NOMO-1 (cell line): ENCODE data around the gene CREBBP.

ENCODE experiments used
- DNase-seq, 2 experiments: peaks; one replicate each; lab custom pipeline; 2025; ENCODE audit not compliant: unreplicated experiment in 2 of 2; lab: John Stamatoyannopoulos, UW

CREBBP gene

DNA sequence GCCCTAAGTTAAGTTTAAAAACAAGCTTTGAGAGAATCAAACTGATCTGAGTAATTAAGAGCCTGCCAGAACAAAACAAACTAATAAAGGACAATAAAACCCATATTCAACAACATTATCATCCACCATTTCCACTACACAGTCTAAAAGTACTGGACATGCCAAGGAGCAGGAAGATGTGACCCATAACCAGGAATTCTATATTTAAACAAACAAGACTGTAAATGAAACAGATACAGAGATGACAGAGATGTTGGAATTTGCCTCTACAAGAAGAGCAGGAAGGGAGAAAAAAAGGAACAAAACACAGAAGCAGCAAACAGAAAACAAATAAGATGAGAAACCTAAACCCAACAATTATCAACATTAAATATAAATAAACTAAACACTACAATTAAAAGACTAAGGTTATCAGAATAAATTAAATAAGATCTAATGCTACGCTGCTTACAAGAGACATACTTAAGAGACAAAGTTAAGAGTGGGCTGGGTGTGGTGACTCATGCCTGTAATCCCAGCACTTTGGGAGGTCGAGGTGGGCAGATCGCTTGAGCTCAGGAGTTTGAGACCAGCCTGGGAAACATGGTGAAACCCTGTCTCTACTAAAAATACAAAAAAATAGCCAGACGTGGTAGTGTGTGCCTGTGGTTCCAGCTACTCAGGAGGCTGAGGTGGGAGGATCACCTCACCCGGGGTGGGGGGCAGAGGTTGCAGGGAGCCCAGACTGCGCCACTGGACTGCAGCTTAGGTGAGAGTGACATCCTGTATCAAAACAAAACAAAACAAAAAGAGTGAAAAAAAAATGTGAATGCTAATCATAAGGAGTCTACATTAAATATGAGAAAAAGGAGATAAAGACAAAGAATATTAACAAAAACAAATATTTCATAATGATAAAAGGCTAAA, 50.6 kb downstream of the CREBBP start:
- DNase-seq, result no peak

DNA sequence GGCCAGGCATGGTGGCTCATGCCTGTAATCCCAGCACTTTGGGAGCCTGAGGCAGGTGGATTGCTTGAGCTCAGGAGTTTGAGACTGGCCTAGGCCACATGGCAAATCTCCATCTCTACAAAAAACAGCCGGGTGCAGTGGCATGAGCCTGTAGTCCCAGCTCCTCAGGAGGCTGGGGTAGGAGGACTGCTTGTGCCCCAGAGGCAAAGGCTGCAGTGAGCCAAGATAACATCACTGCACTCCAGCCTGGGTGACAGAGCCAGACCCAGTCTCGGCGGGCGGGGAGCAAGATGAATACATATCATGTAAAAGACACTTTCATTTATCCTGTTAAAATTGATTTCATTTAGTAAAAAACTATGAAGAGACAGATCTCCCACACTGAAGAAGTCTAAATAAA, 54.6 kb downstream of the CREBBP start:
- DNase-seq, result no peak

DNA sequence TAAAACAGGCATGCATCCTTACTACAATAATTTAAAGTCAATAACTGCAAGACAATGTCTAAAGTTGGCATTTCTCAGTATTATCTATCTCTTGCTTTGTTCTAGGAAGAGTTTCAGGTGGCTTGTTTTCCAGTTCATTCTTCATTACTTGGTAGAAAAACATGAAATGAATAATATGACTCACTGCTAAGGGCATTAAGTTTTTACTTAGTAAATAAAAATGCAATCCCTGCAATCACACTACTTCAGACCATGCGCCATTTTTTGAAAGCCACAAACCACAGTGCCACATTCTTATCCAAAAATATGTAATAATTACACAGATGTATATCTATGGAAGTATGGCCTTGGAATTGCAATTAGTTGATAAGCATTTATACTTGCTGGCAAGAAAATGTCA, 55.4 kb downstream of the CREBBP start:
- no peak for DNase-seq

DNA sequence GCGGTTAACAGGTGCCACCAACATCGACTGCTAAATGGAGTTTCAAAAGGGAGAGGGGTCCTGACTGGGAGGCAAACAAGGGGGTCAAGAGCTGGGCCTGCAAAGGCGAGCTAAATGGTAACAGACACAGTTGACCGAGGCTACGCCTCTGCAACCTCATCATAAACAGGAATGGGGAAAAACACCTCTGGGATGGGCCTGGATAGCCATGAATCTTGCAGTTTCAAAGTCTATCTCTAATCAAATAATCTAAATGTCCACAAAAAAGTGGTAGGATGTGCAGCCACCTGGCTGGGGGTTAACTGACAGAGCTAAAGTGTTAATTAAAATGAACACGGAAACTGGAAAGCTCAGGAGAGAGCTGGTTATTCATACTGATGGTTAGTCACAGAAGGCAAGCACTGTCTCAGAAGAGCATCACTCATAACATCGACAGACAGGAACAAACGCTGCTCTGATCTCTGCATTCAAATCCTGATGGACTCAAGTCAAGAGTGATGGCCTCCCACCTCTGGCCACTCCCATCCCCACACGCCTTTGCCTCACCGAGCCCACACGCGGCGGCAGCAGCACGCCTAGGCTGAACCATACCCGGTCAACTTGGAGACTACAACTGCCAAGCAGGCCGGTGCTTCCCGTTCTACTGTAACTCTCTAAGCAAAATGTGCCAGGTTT, 56.3 kb downstream of the CREBBP start:
- DNase-seq, result no peak

DNA sequence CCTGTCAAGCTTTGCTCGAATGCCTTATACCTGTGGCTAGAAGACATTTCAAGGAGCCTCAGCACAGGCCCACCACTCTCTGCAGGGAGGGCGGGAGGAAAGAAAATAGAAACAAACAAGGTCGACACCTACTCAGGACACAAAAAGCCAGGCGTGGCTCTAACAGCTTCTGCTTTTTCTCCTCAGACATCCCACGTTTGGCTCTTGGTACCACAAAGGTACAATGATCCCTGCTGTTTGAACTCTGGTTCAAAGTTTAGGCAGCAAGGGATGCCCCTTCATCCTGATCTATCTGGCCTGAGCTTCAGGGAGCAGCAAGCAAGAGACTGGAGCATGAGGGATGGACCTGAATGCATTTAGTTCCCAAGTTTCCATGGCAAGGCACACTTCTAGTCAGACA, 57.1 kb downstream of the CREBBP start:
- no peak for DNase-seq

DNA sequence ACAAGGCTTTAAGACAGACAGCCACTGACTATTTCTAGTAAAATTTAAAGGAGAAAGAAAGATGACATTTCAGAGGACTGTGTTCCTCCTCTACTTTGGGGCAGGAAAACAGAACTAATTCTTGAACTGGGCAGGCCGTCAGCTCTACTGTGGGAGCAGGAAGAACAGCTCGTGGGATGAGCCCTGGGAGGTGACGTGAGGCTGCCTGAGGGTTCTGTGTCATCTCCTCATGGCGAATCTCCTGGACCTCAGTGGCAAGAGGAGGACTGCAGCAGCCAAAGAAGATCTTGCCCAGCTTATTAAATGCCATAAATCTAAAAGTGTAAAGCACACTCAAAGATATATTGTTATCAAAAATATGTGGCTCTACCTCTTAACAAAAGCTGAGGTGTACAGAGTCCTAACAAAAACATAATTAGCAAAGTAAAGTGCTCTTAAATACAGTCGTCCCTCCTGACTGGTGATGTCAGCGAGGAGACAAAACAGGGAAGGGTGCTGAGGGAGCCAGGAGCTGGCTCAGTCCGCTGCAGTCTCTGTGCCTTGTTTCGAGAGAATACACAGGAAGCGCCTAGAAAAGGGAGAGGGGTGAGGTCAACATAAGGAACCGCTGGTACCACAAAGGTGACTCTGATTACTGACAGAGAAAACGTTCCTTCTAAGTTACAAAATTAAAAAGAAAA, 58.0 kb downstream of the CREBBP start:
- DNase-seq, result no peak

DNA sequence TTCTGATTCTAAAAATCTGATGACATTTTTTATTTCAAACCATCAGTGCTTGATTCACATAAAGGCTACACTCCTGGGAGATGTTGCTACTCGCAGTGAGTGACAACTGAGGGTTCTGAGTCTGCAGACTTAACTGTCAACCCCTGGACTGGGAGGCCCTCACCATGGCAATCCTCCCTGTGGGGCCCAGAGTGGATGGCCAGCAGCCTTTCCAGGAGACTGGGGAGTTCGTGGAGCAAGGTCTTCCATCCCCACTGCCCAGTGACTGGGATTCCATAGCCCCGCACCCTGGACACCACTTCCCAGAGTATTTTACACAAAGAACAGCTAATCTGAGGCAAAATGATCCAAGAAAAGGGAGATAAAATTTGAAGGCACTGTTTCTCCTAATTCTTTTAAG, 59.3 kb downstream of the CREBBP start:
- no peak for DNase-seq

DNA sequence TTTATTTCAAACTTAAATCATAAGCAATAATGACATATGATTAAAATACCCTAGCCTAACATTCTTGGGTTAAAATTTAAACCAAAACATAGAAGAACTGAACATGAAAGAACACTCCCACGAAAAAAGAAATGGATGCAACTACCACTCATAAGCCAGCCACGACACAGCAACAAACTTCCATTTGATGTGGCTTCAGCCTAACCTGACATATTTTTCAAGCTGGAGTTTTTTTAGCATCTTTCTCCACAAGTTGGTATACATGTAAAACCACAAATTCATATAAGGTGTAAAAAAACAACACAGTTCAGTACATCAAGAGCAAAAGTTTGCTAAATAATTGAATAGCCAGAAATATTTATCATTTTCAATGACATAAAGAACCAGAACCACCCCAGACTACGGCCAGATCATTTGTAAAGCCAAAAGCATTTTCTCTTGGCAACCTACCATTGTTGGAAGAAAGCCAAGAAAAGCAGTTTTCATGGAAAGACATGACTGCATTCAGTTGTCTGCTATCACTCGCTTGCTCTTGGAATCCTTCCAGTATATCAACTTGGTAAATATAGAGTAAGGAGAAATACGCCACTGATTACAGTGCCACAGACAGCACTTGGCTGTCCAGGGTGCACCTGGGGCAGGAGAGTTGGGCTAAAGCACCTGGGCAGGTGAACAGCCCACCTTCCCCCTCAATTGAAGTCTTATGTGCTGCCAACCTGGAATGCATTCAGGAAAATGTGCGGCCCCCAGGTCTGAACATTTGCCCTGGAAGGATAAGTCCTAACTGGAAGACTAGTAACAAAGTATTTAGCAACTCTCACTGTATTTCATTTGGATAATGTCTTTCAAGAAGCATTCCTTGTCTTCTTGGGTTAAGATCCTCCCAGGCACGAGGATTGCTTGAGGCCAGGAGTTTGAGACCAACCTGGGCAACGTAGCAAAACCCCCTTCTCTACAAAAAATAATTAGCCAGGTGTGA, 60.5 kb downstream of the CREBBP start:
- DNase-seq, result no peak

DNA sequence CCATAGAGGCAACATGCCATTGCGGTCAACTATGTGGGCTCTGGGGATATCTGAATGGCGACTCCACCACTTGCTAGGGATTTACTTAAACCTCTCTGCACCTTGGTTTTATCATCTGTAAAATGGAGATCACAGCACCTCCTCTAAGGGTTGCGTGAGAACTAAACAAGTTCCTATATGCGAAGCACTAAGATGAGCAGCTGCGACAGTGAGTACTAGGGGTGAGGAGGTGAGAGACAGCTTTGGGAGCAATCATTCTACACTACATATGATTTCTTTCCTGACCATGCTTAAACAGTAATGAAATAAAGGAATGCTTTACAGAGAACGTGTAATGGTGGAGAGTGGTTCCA, 61.4 kb downstream of the CREBBP start:
- no peak for DNase-seq

DNA sequence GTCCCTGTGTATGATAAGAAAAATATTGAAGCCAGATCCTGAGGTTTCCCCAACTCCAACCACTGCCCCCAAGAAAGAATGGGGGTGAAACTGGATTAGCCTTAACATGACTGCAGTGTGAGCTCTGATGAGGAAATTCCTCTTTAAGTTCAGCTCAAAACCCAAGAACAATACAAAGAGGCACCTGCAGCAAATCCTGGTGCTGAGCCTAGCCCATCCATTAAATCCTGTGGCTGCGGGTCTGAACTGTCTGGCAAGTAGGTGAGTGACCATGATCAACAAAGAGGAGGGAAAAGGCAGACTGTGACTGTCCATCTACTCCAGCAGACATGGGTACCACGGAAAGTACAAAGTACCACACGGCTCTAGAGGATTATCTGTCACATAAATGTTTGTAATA, 64.2 kb downstream of the CREBBP start:
- DNase-seq, result no peak

DNA sequence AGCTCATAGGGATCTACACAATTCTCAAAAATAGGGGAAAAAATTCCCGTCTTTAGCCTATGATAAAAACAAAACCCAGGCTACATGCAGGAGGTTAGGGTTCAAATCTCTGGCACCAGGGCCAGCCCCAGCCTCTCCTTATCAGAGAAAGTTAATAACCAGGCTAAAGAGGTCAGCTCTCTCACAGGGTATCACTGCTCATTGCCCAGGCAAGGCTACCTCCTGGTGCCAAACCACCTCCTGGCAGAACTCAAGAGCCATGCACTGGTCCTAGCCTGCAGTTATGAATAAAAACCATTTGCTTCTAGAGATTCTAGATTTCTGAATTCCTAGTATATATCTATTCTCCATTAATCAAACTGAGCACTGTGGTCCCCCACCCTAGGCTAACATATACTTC, 65.8 kb downstream of the CREBBP start:
- no peak for DNase-seq

DNA sequence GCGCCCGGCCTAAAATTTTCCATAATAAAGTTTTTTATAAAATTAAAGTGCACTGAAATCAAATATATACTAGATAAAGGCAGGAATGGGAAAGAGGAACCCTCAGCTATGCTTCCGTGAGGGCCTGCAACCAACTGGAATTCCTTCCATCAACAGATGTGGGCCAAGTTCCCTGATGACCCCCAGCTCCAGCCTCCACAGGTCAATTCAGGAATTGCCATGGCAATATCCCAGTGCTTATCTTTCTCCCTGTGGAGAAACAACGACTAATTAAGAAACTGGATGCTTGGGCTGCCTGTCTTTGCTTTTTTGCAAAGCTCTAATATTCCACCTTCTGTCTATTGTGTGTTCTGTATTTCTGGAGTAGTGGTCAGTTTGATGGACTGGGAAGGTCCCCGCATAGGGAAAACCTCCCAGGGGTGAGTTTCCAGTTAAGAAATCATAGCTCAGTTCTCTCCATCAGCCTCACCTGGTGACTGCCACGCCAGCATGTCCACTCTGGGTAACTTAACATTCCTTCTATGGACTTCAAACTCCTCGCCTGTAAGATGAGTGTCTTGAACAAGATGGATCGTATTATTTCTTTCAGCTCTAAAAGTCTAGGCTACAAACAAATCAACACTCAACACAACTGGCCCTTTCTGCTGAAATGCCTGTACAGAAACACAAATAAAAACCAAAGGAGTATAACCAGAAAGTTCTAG, 67.9 kb downstream of the CREBBP start:
- no peak for DNase-seq

DNA sequence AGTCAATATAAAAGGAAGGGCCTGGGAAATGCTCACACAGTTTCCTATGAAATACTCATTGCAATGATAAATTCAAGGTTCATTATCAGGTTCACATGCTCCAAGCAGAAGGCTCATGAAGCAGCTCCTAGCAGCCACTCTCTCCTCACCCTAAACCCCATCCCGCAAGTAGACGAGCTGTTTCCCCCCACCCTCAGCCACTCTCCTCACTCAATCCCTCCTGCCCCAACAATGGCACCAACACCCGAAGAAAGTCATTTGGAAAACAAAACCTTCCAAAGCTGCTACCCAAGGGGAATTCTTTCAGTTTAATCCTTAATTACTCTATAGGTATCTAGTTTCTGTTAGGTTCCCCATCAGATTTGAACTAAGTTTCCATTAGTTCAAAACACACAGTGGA, 69.7 kb downstream of the CREBBP start:
- no peak for DNase-seq

DNA sequence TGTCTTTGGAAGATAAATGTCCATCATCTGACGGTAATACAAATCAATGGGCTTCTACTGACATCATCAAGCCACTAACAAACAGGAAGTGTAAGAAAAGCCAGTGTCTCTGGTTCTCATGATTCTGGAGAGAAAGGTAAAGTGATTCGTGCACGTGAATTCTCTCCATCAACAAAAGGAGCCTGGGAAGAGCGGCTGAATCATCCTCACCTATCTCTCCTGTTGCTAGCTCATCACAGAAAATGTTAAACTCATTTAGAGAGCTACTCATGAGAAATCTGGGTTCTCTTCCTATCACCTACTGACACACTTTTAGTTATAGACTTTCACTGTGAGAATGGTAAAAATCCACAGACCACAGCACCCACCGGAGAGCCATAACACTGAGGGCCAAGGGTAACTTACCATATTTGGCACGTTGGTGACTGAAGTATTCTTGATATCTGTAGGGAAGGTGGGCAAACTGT, 70.3 kb downstream of the CREBBP start:
- DNase-seq, result no peak

DNA sequence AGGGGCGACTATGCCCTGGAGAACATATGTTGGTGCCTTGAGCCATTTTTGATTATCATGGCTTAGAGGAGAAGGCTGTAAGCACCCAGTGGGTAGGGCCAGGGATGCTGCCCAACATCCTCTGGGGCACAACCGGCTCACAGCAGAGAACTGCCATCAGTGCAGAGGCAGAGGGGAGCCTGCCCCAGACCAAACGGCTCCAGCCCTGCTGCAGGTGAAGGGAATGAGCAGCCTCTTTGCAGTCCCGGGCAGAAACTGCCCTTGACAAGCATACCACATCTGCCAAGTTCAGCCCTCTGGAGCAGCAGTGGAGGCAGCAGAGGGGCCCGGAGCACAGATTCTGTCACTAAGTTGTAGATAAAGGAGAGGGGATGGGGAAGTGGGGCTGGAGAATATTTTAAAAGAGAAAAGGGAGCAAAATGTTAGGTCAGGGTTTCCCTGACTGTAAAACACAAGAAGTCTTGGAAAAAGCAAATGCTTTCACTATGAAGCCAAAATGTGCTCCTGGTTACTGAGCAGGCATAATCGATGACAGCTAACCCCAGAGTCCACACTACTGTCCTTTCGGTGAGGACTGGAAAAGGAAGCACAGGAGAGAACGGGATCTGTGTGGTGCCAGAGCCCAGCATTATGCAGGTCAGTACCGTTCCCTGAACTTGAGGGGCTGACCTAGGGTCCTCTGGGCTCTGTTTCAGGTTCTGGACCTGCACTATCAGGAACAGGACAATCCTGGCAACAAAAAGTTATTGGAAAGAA, 72.0 kb downstream of the CREBBP start:
- no peak for DNase-seq

DNA sequence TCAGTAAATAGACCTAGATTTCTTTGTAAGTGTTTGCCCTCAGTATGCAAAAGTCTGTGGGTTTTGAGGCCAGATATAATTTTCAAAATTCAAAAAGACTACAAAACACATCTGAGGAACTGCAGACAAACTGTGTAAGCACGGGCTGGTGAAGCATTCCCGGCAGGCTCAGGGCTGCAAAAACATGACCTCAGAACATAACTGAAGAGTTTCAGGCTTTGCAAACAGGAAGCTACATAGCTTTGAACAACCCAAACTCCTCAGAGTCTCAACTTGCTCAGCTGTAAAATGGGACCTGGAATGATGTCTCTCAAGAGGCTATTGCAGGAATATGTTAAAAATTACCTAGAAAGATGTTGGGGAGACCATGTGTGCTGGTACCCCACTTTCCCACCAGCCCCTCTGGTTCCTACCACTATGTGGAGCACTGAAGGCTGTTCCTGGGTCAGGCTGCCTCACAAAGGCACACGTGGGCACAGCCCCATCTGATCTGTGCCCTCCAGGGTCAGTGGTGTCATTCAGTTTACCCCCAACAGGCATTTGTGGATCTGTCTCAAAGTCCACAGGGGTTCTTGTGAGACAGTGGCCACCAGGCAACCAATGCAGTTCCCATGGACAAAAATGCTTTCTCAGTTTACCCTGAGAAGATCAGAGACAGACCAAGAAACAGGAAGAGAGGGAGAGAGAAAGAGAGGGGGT, 72.9 kb downstream of the CREBBP start:
- no peak for DNase-seq

DNA sequence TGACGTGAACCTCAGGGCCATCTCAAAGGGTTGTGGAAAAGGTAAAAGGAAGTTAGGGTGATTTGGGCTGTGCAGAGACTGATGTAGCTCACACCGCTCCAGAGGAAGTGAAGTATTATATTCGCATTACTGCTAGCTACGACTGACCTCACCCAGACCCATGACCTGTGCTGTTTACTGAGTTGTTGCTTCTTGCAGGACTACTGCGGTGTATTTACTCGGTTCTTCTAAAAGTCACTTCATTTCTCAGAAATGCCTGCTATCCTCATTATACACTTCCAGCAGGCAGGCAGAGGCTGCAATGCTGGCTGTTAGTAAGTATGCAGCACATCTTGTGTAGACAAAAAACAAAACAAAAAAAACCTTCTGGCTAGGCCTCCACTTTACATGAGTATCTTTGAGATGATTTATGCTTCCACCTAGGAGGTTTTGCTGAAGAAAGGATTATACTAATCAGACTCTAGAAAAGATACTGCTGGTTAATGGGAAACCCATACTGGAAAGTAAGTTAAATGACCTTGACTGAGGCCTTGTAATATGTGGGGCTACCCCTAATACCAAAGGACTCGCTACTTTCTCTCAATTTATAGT, 76.0 kb downstream of the CREBBP start:
- no peak for DNase-seq
